ENCODE results near the gene RAD1.

Gene RAD1

GRCh38 chr5:34863946-34864345, 51.4 kb downstream of the RAD1 start:
- no peak for DNase-seq (ENCODE audit: low read depth)

- DNase-seq (ENCODE audit: low read depth), result no peak
Measured at GRCh38 chr5:34859253-34859652, 56.1 kb downstream of the RAD1 start.

GRCh38 chr5:34858790-34859189, 56.5 kb downstream of the RAD1 start:
- DNase-seq (ENCODE audit: low read depth), result no peak

- no peak for DNase-seq (ENCODE audit: low read depth)
Measured at GRCh38 chr5:34857894-34858293, 57.4 kb downstream of the RAD1 start.

GRCh38 chr5:34857161-34857560, 58.1 kb downstream of the RAD1 start:
- no peak for DNase-seq (ENCODE audit: low read depth)

All from activated T-cell treated with anti-CD3 and anti-CD28 coated beads for 24 hours (primary cell).